ENCODE measurements around the gene TNIP2.

DNA sequence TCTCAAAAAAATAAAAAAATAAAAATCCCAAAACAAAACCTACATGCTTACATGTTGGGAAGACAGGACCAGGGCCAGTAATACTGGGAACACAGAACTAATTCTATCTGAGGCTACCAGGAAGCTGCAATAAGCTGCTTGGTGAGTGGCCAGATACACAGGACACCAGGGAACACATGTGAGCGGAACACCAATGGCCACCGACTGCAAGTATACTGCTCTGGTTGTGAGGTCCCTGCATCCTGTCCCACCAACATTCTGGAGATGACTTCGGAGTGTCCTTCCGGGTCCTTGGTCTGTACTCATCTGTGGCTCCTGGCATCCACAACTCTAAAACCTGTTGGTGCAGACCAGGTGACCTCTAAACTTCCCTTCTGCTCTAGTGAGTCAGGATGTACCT lies 2.7 kb downstream of the TNIP2 start:
- TF ChIP-seq, protein P1, sequence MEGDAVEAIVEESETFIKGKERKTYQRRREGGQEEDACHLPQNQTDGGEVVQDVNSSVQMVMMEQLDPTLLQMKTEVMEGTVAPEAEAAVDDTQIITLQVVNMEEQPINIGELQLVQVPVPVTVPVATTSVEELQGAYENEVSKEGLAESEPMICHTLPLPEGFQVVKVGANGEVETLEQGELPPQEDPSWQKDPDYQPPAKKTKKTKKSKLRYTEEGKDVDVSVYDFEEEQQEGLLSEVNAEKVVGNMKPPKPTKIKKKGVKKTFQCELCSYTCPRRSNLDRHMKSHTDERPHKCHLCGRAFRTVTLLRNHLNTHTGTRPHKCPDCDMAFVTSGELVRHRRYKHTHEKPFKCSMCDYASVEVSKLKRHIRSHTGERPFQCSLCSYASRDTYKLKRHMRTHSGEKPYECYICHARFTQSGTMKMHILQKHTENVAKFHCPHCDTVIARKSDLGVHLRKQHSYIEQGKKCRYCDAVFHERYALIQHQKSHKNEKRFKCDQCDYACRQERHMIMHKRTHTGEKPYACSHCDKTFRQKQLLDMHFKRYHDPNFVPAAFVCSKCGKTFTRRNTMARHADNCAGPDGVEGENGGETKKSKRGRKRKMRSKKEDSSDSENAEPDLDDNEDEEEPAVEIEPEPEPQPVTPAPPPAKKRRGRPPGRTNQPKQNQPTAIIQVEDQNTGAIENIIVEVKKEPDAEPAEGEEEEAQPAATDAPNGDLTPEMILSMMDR (IDR thresholded peaks at IDR 0.05; ENCODE audit: insufficient read depth, low read length) = no peak
- TF ChIP-seq POLR2AphosphoS5 (IDR thresholded peaks at IDR 0.05; ENCODE audit: low read depth) = no peak
- TF ChIP-seq SPI1 (IDR thresholded peaks at IDR 0.05; ENCODE audit: borderline replicate concordance, low read depth) = no peak
- TF ChIP-seq, protein P2, sequence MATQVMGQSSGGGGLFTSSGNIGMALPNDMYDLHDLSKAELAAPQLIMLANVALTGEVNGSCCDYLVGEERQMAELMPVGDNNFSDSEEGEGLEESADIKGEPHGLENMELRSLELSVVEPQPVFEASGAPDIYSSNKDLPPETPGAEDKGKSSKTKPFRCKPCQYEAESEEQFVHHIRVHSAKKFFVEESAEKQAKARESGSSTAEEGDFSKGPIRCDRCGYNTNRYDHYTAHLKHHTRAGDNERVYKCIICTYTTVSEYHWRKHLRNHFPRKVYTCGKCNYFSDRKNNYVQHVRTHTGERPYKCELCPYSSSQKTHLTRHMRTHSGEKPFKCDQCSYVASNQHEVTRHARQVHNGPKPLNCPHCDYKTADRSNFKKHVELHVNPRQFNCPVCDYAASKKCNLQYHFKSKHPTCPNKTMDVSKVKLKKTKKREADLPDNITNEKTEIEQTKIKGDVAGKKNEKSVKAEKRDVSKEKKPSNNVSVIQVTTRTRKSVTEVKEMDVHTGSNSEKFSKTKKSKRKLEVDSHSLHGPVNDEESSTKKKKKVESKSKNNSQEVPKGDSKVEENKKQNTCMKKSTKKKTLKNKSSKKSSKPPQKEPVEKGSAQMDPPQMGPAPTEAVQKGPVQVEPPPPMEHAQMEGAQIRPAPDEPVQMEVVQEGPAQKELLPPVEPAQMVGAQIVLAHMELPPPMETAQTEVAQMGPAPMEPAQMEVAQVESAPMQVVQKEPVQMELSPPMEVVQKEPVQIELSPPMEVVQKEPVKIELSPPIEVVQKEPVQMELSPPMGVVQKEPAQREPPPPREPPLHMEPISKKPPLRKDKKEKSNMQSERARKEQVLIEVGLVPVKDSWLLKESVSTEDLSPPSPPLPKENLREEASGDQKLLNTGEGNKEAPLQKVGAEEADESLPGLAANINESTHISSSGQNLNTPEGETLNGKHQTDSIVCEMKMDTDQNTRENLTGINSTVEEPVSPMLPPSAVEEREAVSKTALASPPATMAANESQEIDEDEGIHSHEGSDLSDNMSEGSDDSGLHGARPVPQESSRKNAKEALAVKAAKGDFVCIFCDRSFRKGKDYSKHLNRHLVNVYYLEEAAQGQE (IDR thresholded peaks at IDR 0.05; ENCODE audit: insufficient replicate concordance, low read depth) = no peak
